Measurements from ENCODE around the gene GPC6.

The GPC6 gene

GRCh38 chr13:94020426-94020825, 793.8 kb downstream of the GPC6 start:
- DNase-seq (ENCODE audit: low spot score) (peak; percentile 48), FAIRE-seq (no peak)

GRCh38 chr13:94020833-94021232, 794.2 kb downstream of the GPC6 start:
- peak; percentile 72 for DNase-seq (ENCODE audit: low spot score)
- FAIRE-seq, result peak; percentile 95

GRCh38 chr13:94028234-94028633, 801.6 kb downstream of the GPC6 start:
- DNase-seq (ENCODE audit: low spot score) (no peak), FAIRE-seq (no peak)

- DNase-seq (ENCODE audit: low spot score), result no peak
- FAIRE-seq, result no peak
Observed at GRCh38 chr13:94028650-94029049, 802.0 kb downstream of the GPC6 start.

GRCh38 chr13:94030415-94031119, 804.0 kb downstream of the GPC6 start:
- DNase-seq (ENCODE audit: low spot score), result no peak
- no peak for FAIRE-seq

GRCh38 chr13:94031609-94032008, 805.0 kb downstream of the GPC6 start:
- no peak for FAIRE-seq

GRCh38 chr13:94033098-94033497, 806.5 kb downstream of the GPC6 start:
- no peak for FAIRE-seq

More at GRCh38 chr13:94031609-94032008, 805.0 kb downstream of the GPC6 start:
- no peak for DNase-seq (ENCODE audit: low spot score)

GRCh38 chr13:94033830-94034642, 807.4 kb downstream of the GPC6 start:
- DNase-seq (ENCODE audit: low spot score) (no peak), FAIRE-seq (no peak)

More at GRCh38 chr13:94033098-94033497, 806.5 kb downstream of the GPC6 start:
- DNase-seq (ENCODE audit: low spot score), result no peak

- no peak for FAIRE-seq
Observed at GRCh38 chr13:94050039-94050438, 823.4 kb downstream of the GPC6 start.

GRCh38 chr13:94050686-94051085, 824.1 kb downstream of the GPC6 start:
- FAIRE-seq, result no peak
- no peak for DNase-seq (ENCODE audit: low spot score)

More at GRCh38 chr13:94050039-94050438, 823.4 kb downstream of the GPC6 start:
- DNase-seq (ENCODE audit: low spot score), result no peak

- FAIRE-seq, result no peak
- DNase-seq (ENCODE audit: low spot score), result no peak
Observed at GRCh38 chr13:94053986-94054593, 827.5 kb downstream of the GPC6 start.

- FAIRE-seq, result no peak
- no peak for DNase-seq (ENCODE audit: low spot score)
Observed at GRCh38 chr13:94056362-94056990, 829.9 kb downstream of the GPC6 start.

GRCh38 chr13:94057618-94058186, 831.1 kb downstream of the GPC6 start:
- DNase-seq (ENCODE audit: low spot score) (no peak), FAIRE-seq (no peak)

GRCh38 chr13:94058821-94059360, 832.3 kb downstream of the GPC6 start:
- no peak for FAIRE-seq
- no peak for DNase-seq (ENCODE audit: low spot score)

GRCh38 chr13:94061301-94061700, 834.7 kb downstream of the GPC6 start:
- DNase-seq (ENCODE audit: low spot score) (peak; percentile 24), FAIRE-seq (no peak)

- no peak for FAIRE-seq
- no peak for DNase-seq (ENCODE audit: low spot score)
Observed at GRCh38 chr13:94063096-94063495, 836.5 kb downstream of the GPC6 start.

GRCh38 chr13:94063848-94064247, 837.2 kb downstream of the GPC6 start:
- FAIRE-seq (no peak), DNase-seq (ENCODE audit: low spot score) (no peak)

- DNase-seq (ENCODE audit: low spot score), result peak; percentile 47
- peak; percentile 87 for FAIRE-seq
Observed at GRCh38 chr13:94065741-94066140, 839.1 kb downstream of the GPC6 start.

GRCh38 chr13:94073007-94073744, 846.6 kb downstream of the GPC6 start:
- DNase-seq (ENCODE audit: low spot score) (no peak), FAIRE-seq (no peak)

GRCh38 chr13:94079876-94080275, 853.3 kb downstream of the GPC6 start:
- FAIRE-seq (no peak), DNase-seq (ENCODE audit: low spot score) (no peak)

All from RCC 7860 (cell line).